ENCODE data around the gene GPRC5A. TPM values are rescaled to one million over a fixed set of nuclear protein-coding genes. Genes with fewer than 3 reads are reported as not detected.

Gene GPRC5A
- total and polyA plus RNA-seq, 2 of the 13 experiments (the other 11 are each of a cell fraction or from before 2014, with no cell fraction given) = 0.27 to 3.0 TPM

- no peak for FAIRE-seq
- POLR2A ChIA-PET = no interaction called here
Observed at GRCh38 chr12:12877153-12877768, 14.1 kb upstream of the GPRC5A start.

More at GRCh38 chr12:12877153-12877768, 14.1 kb upstream of the GPRC5A start:
- H3K27ac ChIP-seq (ENCODE audit: extremely low read length, insufficient read depth, low read length) = no peak overlapping the region
- no peak overlapping the region for H3K4me3 ChIP-seq (replicated peaks in 1 of 3; ENCODE audit: insufficient read depth in 1 of 3, low read depth in 2 of 3, low read length in 3 of 3)
- in situ Hi-C loops (cut with HindIII; ENCODE audit: extremely low pct_ligation_motif_present, low pct_unique_long_range_greater_than_20kb) = no loop called here
- H3K4me1 ChIP-seq (ENCODE audit: insufficient read depth, low read length) = peaks cover 21% of the 10 kb centered on the region
- no peaks in the 10 kb centered on the region for H3K27me3 ChIP-seq (ENCODE audit: control insufficient read depth in 1 of 2, insufficient read depth in 2 of 2, low read length in 2 of 2)
- TF ChIP-seq EP300 (IDR thresholded peaks at IDR 0.05; ENCODE audit: low read depth in 2 of 2, low read length in 2 of 2) (no peak), EP300 (CRISPR knock-in tag; IDR thresholded peaks at IDR 0.05; ENCODE audit: borderline replicate concordance) (no peak), NCOA2 (CRISPR knock-in tag; IDR thresholded peaks at IDR 0.05) (no peak), FIP1L1 (IDR thresholded peaks at IDR 0.05; ENCODE audit: borderline replicate concordance, insufficient read depth, low read depth, low read length) (no peak), PPARG (CRISPR knock-in tag; conservative IDR thresholded peaks at IDR 0.05) (no peak), TCF12 (IDR thresholded peaks at IDR 0.05) (no peak), TCF12 (CRISPR knock-in tag; IDR thresholded peaks at IDR 0.05) (no peak), JUNB (CRISPR knock-in tag; IDR thresholded peaks at IDR 0.05; ENCODE audit: borderline replicate concordance) (no peak), ZNF570 (CRISPR knock-in tag; IDR thresholded peaks at IDR 0.05; ENCODE audit: borderline replicate concordance) (no peak), ZNF367 (CRISPR knock-in tag; IDR thresholded peaks at IDR 0.05; ENCODE audit: borderline replicate concordance) (no peak), TAF15 (IDR thresholded peaks at IDR 0.05; ENCODE audit: low read depth, low read length, poor library complexity, severe bottlenecking) (no peak), HCFC1 (IDR thresholded peaks at IDR 0.05; ENCODE audit: low read depth, low read length) (no peak), TRAFD1 (CRISPR knock-in tag; IDR thresholded peaks at IDR 0.05; ENCODE audit: borderline replicate concordance) (no peak), SOX5 (CRISPR knock-in tag; IDR thresholded peaks at IDR 0.05; ENCODE audit: borderline replicate concordance) (no peak)
- no peaks in the 10 kb centered on the region for H3K9me3 ChIP-seq (ENCODE audit: low read length)
- H3K36me3 ChIP-seq (replicated peaks in 1 of 2; ENCODE audit: control insufficient read depth in 1 of 2, insufficient read depth in 2 of 2, low read length in 2 of 2) = no peaks in the 10 kb centered on the region
- intact Hi-C loops (cut with micrococcal nuclease; ENCODE audit: unreplicated experiment) = no loop called here
- 26% methylated on average over 5 of the region's 5 CpGs for WGBS (ENCODE audit: low lambda C conversion rate)
- H3K79me2 ChIP-seq (ENCODE audit: insufficient read depth, low read length) = no peaks in the 10 kb centered on the region
- no TSS peak for BruUV-seq (replicated peaks)
- no peaks in the 10 kb centered on the region for H4K20me1 ChIP-seq (ENCODE audit: insufficient read depth, low read length)
- CTCF ChIA-PET (ENCODE audit: low intra/inter-chr PET ratio, low total read pairs) = no interaction called here
- no peak overlapping the region for H3K9ac ChIP-seq (ENCODE audit: insufficient read depth, low read depth, low read length)
- no peak overlapping the region for H3K4me2 ChIP-seq (ENCODE audit: low read depth, low read length)
- ATAC-seq (no peak), DNase-seq (ENCODE audit: low spot score) (no peak)
- no peak overlapping the region for H2AFZ ChIP-seq (ENCODE audit: low read length)
